HL-60/S4 (cell line): ENCODE results near the gene DDO.

Source experiments
- in situ Hi-C: fragments of 300-500 bp; cut with MboI; formaldehyde crosslinking; loops from 2 replicates; pipeline ENCODE4 v1.14.3; 2022; ENCODE audit warnings: low sequenced_read_pairs

The DDO gene

DNA sequence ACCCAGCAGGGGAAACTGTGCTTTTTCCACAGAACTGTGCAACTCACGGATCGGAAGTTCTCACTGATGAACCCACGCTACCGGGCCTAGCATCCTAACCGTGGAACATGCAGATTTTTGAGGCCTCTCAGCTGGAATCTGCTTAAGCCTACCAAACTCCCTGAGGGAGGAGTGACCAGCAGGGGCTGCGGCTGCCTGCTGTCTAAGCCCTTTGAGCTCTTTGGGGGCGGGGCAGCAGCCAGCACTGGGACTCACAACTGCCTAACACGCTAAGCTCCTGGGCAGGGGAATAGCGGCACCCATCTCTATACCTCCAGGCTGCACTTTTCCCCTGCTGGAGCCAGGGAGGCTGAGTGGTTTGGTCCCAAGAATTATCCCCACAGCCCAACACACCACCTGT lies 36.8 kb downstream of the DDO start:
- in situ Hi-C loops: loop anchor here (25.0 kb wide), 2 partner anchors 666 to 841 kb away; no protein-coding TSS in a partner anchor

- in situ Hi-C loops: no loop called here
Observed at GRCh38 chr6:110369066-110369465, 46.3 kb downstream of the DDO start.

GRCh38 chr6:110368284-110368683 lies 47.1 kb downstream of the DDO start:
- in situ Hi-C loops: no loop called here

- in situ Hi-C loops: no loop called here
Observed at GRCh38 chr6:110367825-110368224, 47.5 kb downstream of the DDO start.

GRCh38 chr6:110366975-110367374 lies 48.4 kb downstream of the DDO start:
- in situ Hi-C loops: no loop called here

DNA sequence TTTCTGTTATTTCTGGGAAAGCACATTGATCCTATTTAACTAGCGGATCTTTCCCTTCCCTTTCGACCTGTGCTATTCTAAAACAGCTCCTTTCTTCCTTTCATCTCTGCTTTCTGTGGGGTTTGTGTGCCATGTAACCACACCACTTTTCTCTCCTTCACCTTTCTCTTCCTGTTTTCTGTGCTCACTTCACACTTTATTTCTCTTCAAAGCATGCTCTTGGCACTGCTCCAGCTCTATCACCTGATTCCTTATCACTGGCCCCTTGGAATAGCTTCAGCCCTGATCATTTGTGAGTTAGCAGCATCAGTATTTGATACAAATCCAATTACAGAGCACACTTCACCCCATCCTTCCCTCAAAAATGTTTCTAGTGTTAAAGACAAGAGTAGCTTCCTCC lies 49.1 kb downstream of the DDO start:
- in situ Hi-C loops: no loop called here

GRCh38 chr6:110364364-110365105 lies 50.8 kb downstream of the DDO start:
- in situ Hi-C loops: no loop called here

DNA sequence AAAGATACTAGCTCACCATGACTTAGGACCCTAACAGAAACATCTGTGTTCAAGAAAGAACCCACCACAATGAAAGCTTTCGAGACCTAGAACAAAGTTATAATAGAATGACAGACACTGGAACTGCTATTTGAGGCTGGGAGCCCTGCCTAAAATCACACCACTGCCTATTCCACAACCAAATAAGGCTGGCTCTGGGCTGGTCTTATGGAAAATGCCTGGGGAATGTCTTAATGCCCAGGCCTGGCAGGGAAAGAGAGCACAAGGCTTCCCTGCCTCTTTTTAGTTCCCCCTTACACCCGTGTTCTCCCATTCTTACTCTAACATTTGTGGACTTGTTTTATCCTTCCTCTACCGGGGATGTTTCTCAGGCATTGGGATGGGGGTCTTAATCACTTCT lies 51.6 kb downstream of the DDO start:
- in situ Hi-C loops: no loop called here

DNA sequence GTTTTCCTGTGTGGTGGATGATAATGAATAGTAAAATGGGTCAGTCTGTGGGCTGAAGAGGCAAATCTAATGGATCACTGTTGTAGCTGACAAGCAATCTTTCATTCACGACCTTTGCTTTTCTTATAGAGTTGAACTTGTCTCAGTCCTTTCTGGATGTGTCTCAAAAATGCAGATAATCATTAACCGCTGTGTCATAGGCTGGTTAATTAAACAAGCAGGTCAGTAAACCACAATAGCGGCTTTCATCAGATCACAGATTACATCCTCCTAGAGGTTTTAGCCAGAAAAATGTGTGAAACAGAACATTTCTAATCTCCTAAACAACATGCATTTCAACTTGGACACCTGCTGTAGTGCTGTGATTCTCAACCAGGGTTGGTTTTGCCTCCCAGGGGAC lies 54.7 kb downstream of the DDO start:
- in situ Hi-C loops: no loop called here

DNA sequence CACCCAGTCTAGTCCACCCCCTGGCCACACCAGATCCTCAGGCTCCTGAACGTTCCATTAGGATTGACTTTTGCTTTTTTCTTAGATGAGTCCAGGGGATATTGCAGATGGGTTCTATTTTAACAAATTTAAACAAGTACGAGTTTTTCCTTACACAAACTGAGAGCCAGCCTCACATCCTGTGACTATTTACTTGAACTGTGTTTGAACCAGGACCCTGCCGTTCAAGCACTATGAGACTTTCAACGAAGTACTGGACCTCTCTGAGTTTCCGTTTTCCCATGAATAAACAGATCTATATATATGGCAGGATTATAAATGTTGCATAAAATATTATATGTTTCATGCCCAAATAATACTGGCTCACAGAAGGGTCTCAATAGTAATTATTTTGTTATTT lies 55.8 kb downstream of the DDO start:
- in situ Hi-C loops: no loop called here

- in situ Hi-C loops: no loop called here
Observed at GRCh38 chr6:110358553-110359160, 56.7 kb downstream of the DDO start.

DNA sequence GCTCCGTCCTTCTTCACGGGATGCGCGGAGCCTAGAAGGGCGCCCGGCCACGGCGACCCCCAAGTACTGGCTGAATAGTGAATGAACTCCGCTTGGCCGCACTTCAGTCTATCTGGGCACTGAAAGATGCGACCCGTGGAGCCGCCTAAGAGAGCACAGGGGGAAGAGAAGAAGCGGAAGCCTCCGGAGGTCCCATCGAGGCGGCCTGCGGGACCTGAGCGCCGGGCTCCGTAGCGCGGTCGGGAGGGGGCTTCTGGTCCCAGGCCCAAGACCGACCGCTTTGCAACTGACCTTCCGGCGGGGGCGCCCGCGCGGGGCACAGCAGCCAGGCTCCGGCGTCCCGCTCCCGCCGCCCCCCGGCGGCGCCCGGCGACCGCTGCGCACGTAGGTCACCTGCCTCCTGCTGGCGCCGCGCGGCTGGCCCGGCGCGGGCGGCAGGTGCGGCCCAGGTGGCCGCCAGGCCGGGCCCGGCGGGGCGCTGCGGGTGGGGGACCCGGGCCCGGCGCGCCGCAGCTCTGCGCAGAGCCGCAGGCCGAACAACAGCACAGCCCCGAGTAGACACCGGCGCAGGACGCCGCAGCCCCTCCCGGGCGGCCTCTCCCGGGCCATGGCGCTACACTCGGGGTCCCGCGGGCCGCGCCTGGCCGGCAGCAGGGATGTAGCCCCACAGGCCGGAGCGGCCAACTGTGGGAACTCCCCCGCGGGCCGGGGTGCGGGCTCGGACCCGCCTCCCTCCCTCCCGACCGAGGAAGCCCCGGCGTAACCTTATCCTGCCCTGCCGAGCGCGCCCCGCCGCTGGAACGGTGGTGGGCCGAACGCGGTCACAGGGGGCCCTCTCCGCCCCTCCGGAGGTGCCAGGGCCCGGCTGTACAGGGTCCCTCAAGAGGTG lies 57.5 kb downstream of the DDO start, which contains the start of gene METTL24:
TSS of gene METTL24 (minus strand) at position 686 of the 889 bp plus-strand sequence. CDS start at position 609, 77 bp downstream.
- in situ Hi-C loops: no loop called here

- in situ Hi-C loops: no loop called here
Observed at GRCh38 chr6:110357298-110357663, 58.1 kb downstream of the DDO start.

DNA sequence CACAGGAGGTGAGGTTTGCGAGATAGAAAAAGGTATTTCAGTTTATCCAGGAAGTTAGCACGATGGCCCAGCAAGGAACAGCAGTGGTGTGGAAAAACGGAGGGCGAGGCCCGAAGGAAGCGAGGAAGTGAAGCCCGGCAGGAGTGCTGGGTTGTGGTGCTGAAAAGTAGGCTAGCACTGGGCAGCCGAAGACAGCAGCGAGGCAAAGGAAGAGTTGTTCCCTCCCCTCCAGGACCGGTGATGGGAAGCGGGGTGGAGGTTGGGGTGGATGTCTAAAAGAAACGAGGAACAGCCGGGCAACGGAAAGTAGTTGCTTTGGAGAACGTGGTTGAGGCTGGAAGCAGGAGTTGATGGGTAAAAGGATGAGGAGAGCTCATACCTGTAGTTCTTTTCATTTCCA lies 58.6 kb downstream of the DDO start:
- in situ Hi-C loops: no loop called here

GRCh38 chr6:110355727-110356126 lies 59.6 kb downstream of the DDO start:
- in situ Hi-C loops: no loop called here

DNA sequence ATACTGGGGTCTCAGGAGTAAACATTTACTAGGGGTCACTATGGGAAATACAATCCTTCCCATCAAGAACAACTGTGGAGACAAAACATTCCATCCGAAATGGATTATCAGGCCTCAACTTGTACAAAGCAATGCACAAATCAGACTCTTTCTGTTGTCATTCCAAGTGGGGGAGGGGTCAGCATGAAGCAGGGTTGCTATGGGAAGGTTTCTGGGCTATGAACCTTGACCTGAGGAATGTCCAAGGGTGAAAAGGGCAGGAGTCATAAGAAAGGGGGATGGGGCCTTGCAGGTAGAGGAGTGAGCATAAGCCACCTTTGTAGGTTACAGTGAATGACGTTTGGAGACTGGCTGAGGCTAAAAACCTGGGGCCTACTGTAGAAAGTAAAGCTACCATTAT lies 60.4 kb downstream of the DDO start:
- in situ Hi-C loops: no loop called here

DNA sequence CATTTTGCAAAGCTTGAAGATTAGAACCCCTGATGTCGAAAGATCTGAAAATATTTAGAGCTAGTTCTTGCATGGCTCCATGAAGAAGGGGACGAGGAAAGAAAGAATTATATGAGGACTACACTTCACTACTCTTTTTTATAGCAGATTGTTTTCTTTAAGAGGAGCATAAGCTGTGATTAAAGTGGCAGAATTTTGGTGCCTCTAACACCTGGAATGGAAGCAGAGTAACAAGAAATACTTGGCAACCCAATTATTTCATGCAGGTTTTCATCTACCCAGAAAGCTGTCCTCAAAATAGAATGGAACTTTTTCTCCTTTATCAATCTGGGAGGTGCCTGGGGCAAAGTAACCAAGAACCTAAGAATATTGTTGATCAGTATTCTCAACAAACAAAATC lies 61.2 kb downstream of the DDO start:
- in situ Hi-C loops: no loop called here

- in situ Hi-C loops: no loop called here
Observed at GRCh38 chr6:110353457-110354001, 61.8 kb downstream of the DDO start.

GRCh38 chr6:110352563-110353262 lies 62.7 kb downstream of the DDO start:
- in situ Hi-C loops: no loop called here

DNA sequence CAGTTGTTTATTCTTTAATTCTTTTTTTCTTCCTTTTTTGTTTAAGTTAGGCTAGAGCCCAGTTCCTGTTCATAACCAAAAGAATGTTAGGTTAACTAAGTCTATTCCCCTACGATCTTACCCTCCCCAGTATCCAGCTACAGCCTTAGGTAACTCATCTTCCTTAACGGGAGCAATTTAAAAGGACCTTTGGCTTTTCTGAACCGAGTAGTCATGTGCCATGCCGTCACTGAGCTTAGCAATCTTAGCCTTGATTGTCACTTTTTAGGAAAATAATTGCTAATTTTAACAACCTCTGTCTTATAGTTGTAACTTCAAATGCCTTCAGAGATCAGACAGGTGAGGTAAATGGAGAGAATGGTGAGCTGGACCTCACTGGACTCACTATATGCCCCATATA lies 63.4 kb downstream of the DDO start:
- in situ Hi-C loops: no loop called here

GRCh38 chr6:110351546-110351945 lies 63.8 kb downstream of the DDO start:
- in situ Hi-C loops: no loop called here
